HepG2 (cell line): ENCODE measurements around the gene VEGFB. TPM values are rescaled to one million over a fixed set of nuclear protein-coding genes. Genes with fewer than 3 reads are reported as not detected.

ENCODE experiments used
- ASH2L ChIP-seq: fragments of 300-600, 200-600 bp; sonication (generic); IDR thresholded peaks from 2 replicates; pipeline ENCODE4 v1.7.0; 2017; ENCODE audit warnings: low read depth, mild to moderate bottlenecking, moderate library complexity, mixed read lengths, low read length; ENCODE audit not compliant: insufficient read length
- CHCHD3 ChIP-seq: sonication (generic); formaldehyde crosslinking; IDR thresholded peaks from 2 replicates; pipeline ENCODE4 v1.8.0; 2022; ENCODE audit warnings: mild to moderate bottlenecking, missing genetic modification reagents, moderate library complexity
- CREB1 ChIP-seq, 2 experiments: fragments of 450-650 bp in 1 of 2; IDR thresholded peaks; 2 replicates each; pipeline ENCODE4 v1.6.1; 2016 to 2017; ENCODE audit warnings: control low read depth in 1 of 2, mild to moderate bottlenecking in 1 of 2, missing compliant biosample characterization in 1 of 2, missing genetic modification characterization in 1 of 2
- GFI1 ChIP-seq: sonication (generic); formaldehyde crosslinking; IDR thresholded peaks from 2 replicates; pipeline ENCODE4 v1.5.0; 2020; ENCODE audit warnings: missing genetic modification reagents, mild to moderate bottlenecking, borderline replicate concordance
- MTF2 ChIP-seq: sonication (generic); formaldehyde crosslinking; IDR thresholded peaks from 2 replicates; pipeline ENCODE4 v1.5.0; 2020; ENCODE audit warnings: missing genetic modification reagents, borderline replicate concordance
- NR2F2 ChIP-seq: IDR thresholded peaks from 2 replicates; pipeline ENCODE4 v1.6.1; 2012; ENCODE audit warnings: low read depth, inconsistent platforms, borderline replicate concordance
- PHF8 ChIP-seq: sonication (generic); formaldehyde crosslinking; IDR thresholded peaks from 2 replicates; pipeline ENCODE4 v1.5.0; 2020; ENCODE audit warnings: missing genetic modification reagents
- ZC3H13 ChIP-seq: sonication (generic); formaldehyde crosslinking; IDR thresholded peaks from 2 replicates; pipeline ENCODE4 v1.8.1; 2023; ENCODE audit warnings: mild to moderate bottlenecking, missing genetic modification reagents, moderate library complexity
- ZFY ChIP-seq: sonication (generic); formaldehyde crosslinking; IDR thresholded peaks from 2 replicates; pipeline ENCODE4 v1.4.0; 2020; ENCODE audit warnings: missing genetic modification reagents
- ZFYVE20 ChIP-seq: sonication (generic); formaldehyde crosslinking; IDR thresholded peaks from 2 replicates; pipeline ENCODE4 v1.8.0; 2023; ENCODE audit warnings: low read depth, mild to moderate bottlenecking, moderate library complexity, missing genetic modification reagents, borderline replicate concordance
- ZNF337 ChIP-seq: sonication (generic); formaldehyde crosslinking; IDR thresholded peaks from 2 replicates; pipeline ENCODE4 v1.5.1; 2020; ENCODE audit warnings: missing genetic modification reagents, low read depth, mild to moderate bottlenecking, borderline replicate concordance
- ZNF768 ChIP-seq: sonication (generic); formaldehyde crosslinking; IDR thresholded peaks from 2 replicates; pipeline ENCODE4 v1.4.0; 2020; ENCODE audit warnings: missing genetic modification reagents
- ZNF790 ChIP-seq: sonication (generic); formaldehyde crosslinking; IDR thresholded peaks from 2 replicates; pipeline ENCODE4 v1.8.0; 2022; ENCODE audit warnings: missing genetic modification reagents, mild to moderate bottlenecking, borderline replicate concordance
- ZNF839 ChIP-seq: sonication (generic); formaldehyde crosslinking; IDR thresholded peaks from 2 replicates; pipeline ENCODE4 v1.4.0; 2020; ENCODE audit warnings: missing genetic modification reagents, mild to moderate bottlenecking, borderline replicate concordance
- ZSCAN12 ChIP-seq: sonication (generic); formaldehyde crosslinking; IDR thresholded peaks from 2 replicates; pipeline ENCODE4 v1.9.0; 2021; ENCODE audit warnings: mild to moderate bottlenecking, missing genetic modification reagents
- polyA plus RNA-seq, 8 experiments: library from polyadenylated mRNA; depleted of rRNA in 3 of 8; stranded (reverse) in 7 of 8; unstranded in 1 of 8; fragments of >200 nt; fragmentation: Illumina TruSeq in 4 of 8; extraction: Trizol in 4 of 8; gene quantifications; 2 replicates each; pipeline versions ENCODE4 v1.2.1 to v1.2.3, GENCODE V29; 2011 to 2016; ENCODE audit warnings: low read depth in 4 of 8, missing spikeins in 1 of 8, mixed read lengths in 1 of 8; ENCODE audit not compliant: insufficient read depth in 1 of 8
- total RNA-seq, 5 experiments: library from RNA; depleted of rRNA; stranded (reverse); fragments of >200 nt; fragmentation: Illumina TruSeq; extraction: Trizol; gene quantifications; 2 replicates each; pipeline ENCODE4 v1.2.3, GENCODE V29; 2016; ENCODE audit warnings: low read depth in 1 of 5
- TF ChIP-seq, protein P1 (sequence below): sonication (generic); formaldehyde crosslinking; conservative IDR thresholded peaks from 2 replicates; pipeline ENCODE4 v1.5.0; 2020; ENCODE audit warnings: missing genetic modification reagents
- TF ChIP-seq, protein P2 (sequence below), 2 experiments: sonication (generic) in 1 of 2; formaldehyde crosslinking in 1 of 2; IDR thresholded peaks; 2 replicates each; pipeline versions ENCODE4 v1.6.1 to v1.9.0; 2014 to 2022; ENCODE audit warnings: antibody characterized with exemption in 1 of 2, borderline replicate concordance in 1 of 2, inconsistent platforms in 1 of 2, low read depth in 1 of 2, missing genetic modification reagents in 1 of 2

Gene VEGFB
- total and polyA plus RNA-seq, 2 of the 13 experiments (the other 11 are each of a cell fraction or from before 2014, with no cell fraction given), result 9.0 to 11.3 TPM

DNA sequence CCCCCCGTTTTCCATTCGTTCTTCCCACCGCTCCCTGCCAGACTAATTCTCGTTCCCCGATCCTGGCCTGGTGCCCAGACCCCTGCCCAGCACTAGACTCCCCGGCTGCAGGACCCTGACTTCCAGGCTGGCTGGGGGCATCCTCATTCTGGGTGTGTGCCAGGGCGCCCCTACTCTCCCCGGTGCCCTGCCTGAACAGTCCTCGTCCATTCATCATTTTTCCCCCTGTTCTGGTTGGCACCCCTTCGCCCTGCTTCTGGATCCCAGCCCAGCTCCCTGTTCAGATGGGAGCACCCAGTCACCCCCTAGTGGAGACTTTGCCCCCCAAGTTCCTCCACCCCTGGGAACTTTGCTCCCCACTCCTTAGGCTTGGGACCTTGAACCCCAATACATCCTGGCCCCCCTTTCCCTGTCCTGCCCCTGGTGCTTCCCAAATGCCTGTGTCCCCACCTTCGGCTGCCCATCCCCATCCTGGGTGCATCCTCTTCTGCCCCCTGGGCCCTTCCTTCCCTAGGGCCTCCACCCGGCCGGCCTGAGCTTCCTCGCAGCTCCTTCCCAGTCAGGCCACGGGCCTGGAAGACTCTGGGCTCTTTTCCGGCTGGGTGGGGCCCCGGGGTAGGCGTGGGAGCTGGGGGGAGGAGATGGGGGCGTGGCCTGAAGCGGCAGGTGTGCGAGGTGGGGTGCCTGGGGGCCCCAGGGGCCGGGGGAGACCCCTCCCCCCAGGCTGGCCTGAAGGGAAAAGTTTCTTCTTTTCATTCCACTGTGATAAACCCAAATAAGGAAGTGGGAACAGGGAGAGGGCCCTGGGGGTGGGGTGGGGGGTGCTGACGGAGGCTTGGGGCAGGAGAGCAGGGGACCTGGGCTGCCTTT lies 17.9 kb downstream of the VEGFB start (continued):
- TF ChIP-seq NR2F2, result no peak
- no peak for TF ChIP-seq ZNF839 (CRISPR knock-in tag)
- no peak for TF ChIP-seq ZC3H13 (CRISPR knock-in tag)
- TF ChIP-seq, protein P1, sequence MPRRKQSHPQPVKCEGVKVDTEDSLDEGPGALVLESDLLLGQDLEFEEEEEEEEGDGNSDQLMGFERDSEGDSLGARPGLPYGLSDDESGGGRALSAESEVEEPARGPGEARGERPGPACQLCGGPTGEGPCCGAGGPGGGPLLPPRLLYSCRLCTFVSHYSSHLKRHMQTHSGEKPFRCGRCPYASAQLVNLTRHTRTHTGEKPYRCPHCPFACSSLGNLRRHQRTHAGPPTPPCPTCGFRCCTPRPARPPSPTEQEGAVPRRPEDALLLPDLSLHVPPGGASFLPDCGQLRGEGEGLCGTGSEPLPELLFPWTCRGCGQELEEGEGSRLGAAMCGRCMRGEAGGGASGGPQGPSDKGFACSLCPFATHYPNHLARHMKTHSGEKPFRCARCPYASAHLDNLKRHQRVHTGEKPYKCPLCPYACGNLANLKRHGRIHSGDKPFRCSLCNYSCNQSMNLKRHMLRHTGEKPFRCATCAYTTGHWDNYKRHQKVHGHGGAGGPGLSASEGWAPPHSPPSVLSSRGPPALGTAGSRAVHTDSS (CRISPR knock-in tag), result no peak
- TF ChIP-seq GFI1 (CRISPR knock-in tag), result no peak
- TF ChIP-seq ZFYVE20, result no peak
- no peak for TF ChIP-seq ZSCAN12 (CRISPR knock-in tag)
- no peak for TF ChIP-seq ASH2L
- no peak for TF ChIP-seq ZNF790 (CRISPR knock-in tag)
- TF ChIP-seq CHCHD3, result no peak
- no peak for TF ChIP-seq ZNF768 (CRISPR knock-in tag)
- TF ChIP-seq, protein P2, sequence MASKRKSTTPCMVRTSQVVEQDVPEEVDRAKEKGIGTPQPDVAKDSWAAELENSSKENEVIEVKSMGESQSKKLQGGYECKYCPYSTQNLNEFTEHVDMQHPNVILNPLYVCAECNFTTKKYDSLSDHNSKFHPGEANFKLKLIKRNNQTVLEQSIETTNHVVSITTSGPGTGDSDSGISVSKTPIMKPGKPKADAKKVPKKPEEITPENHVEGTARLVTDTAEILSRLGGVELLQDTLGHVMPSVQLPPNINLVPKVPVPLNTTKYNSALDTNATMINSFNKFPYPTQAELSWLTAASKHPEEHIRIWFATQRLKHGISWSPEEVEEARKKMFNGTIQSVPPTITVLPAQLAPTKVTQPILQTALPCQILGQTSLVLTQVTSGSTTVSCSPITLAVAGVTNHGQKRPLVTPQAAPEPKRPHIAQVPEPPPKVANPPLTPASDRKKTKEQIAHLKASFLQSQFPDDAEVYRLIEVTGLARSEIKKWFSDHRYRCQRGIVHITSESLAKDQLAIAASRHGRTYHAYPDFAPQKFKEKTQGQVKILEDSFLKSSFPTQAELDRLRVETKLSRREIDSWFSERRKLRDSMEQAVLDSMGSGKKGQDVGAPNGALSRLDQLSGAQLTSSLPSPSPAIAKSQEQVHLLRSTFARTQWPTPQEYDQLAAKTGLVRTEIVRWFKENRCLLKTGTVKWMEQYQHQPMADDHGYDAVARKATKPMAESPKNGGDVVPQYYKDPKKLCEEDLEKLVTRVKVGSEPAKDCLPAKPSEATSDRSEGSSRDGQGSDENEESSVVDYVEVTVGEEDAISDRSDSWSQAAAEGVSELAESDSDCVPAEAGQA (IDR thresholded peaks at IDR 0.05; ENCODE audit: low read depth), result no peak
- TF ChIP-seq, protein P2 (CRISPR knock-in tag; IDR thresholded peaks at IDR 0.05; ENCODE audit: borderline replicate concordance), result no peak
- TF ChIP-seq ZNF337 (CRISPR knock-in tag), result no peak
- no peak; the same call in 1 of the 2 replicates for TF ChIP-seq ZFY (CRISPR knock-in tag)
- TF ChIP-seq MTF2, result no peak
- 0 out of 2 replicates have a peak, but pooled peaks have one; percentile 14 for TF ChIP-seq PHF8 (CRISPR knock-in tag)
- TF ChIP-seq CREB1 (IDR thresholded peaks at IDR 0.05), result no peak
- TF ChIP-seq CREB1 (CRISPR knock-in tag; IDR thresholded peaks at IDR 0.05), result no peak
